Panc1 (cell line): Measurements from ENCODE around the gene SGSM1. TPM values are rescaled to one million over a fixed set of nuclear protein-coding genes. Genes with fewer than 3 reads are reported as not detected.

Experiments used
- ATAC-seq: fragments of 200-7000 bp; cut with Tn5 transposase; 2 replicates; pipeline ENCODE4 v1.9.1; 2020; ENCODE audit warnings: mild to moderate bottlenecking, moderate library complexity
- BruUV-seq: library from RNA; stranded (reverse); fragments of 400-500 nt; replicated peaks from 2 replicates; lab custom pipeline; 2021; lab: Mats Ljungman, UMichigan
- CTCF ChIA-PET: fragments of 300-600 bp; sonication (Branson Sonifier 250); formaldehyde crosslinking; loops from one replicate; lab custom pipeline; 2022; ENCODE audit warnings: antibody characterized with exemption; lab: Charles Lee
- POLR2A ChIA-PET: fragments of 300-600 bp; sonication (Branson Sonifier 250); formaldehyde crosslinking; loops from one replicate; lab custom pipeline; 2022; ENCODE audit warnings: antibody characterized with exemption; lab: Charles Lee
- DNase-seq: peaks from one replicate; pipeline ENCODE4 v3.0.0-alpha.2; 2010; ENCODE audit warnings: low read depth, low spot score
- H3K27ac ChIP-seq: 2 replicates; pipeline ENCODE4 v1.5.1; 2011; ENCODE audit warnings: mild to moderate bottlenecking, low read length, inconsistent platforms
- H3K27me3 ChIP-seq: fragments of 200-500 bp; sonication (Bioruptor generic); 2 replicates; pipeline ENCODE4 v1.6.0; 2014; ENCODE audit warnings: low read length, inconsistent platforms; ENCODE audit not compliant: control insufficient read depth, insufficient read depth
- H3K36me3 ChIP-seq: fragments of 200-500 bp; sonication (Bioruptor generic); 2 replicates; pipeline ENCODE4 v1.5.1; 2014; ENCODE audit warnings: inconsistent platforms, mild to moderate bottlenecking, low read length, moderate library complexity; ENCODE audit not compliant: control insufficient read depth, insufficient read depth
- H3K4me1 ChIP-seq: 2 replicates; pipeline ENCODE4 v1.5.1; 2011; ENCODE audit warnings: inconsistent platforms, mild to moderate bottlenecking, low read length, moderate library complexity; ENCODE audit not compliant: control insufficient read depth, insufficient read depth
- H3K4me3 ChIP-seq, 2 experiments: 2 replicates each; pipeline ENCODE4 v1.5.1; 2011 to 2012; ENCODE audit warnings: low read depth in 2 of 2, low read length in 2 of 2, mild to moderate bottlenecking in 2 of 2, inconsistent platforms in 1 of 2, moderate library complexity in 1 of 2
- H3K9me3 ChIP-seq: fragments of 200-500 bp; sonication (Bioruptor generic); 2 replicates; pipeline ENCODE4 v1.5.1; 2014; ENCODE audit warnings: low read depth, mild to moderate bottlenecking, inconsistent platforms, low read length, moderate library complexity; ENCODE audit not compliant: control insufficient read depth, insufficient read depth
- CTCF ChIP-seq: fragments of 450-650 bp; IDR thresholded peaks from 2 replicates; pipeline ENCODE4 v1.5.1; 2017; ENCODE audit warnings: mild to moderate bottlenecking
- POLR2AphosphoS5 ChIP-seq: IDR thresholded peaks from 2 replicates; pipeline ENCODE4 v1.6.1; 2012; ENCODE audit warnings: mild to moderate bottlenecking, low read depth, low read length, moderate library complexity
- SIN3A ChIP-seq: IDR thresholded peaks from 2 replicates; pipeline ENCODE4 v1.6.1; 2012; ENCODE audit warnings: low read depth, mild to moderate bottlenecking, low read length, moderate library complexity, borderline replicate concordance; ENCODE audit not compliant: insufficient read depth
- TCF7L2 ChIP-seq: IDR thresholded peaks from 2 replicates; pipeline ENCODE4 v1.6.1; 2011; ENCODE audit warnings: mild to moderate bottlenecking, low read depth, low read length, inconsistent platforms
- in situ Hi-C: cut with HindIII; loops from 2 replicates; pipeline ENCODE4 v1.10.0; 2016; ENCODE audit warnings: low sequenced_read_pairs, low pct_unique_long_range_greater_than_20kb
- intact Hi-C: fragments of 100-400 bp; cut with micrococcal nuclease; formaldehyde crosslinking; loops from one replicate; pipeline ENCODE4 v1.10.0; 2022; ENCODE audit not compliant: unreplicated experiment
- total RNA-seq: library from RNA; stranded (reverse); gene quantifications from one replicate; pipeline ENCODE4 v1.2.1, GENCODE V29; 2021; ENCODE audit not compliant: unreplicated experiment
- TF ChIP-seq, protein P1 (sequence below), 2 experiments: IDR thresholded peaks; 2 replicates each; pipeline ENCODE4 v1.6.1; 2011 to 2012; ENCODE audit warnings: low read depth in 2 of 2, control low read depth in 1 of 2, low read length in 1 of 2, mild to moderate bottlenecking in 1 of 2, moderate library complexity in 1 of 2; ENCODE audit not compliant: insufficient read depth in 1 of 2

SGSM1 gene
- total RNA-seq, 1 experiment from 2014 or later = 1.6 TPM

DNA sequence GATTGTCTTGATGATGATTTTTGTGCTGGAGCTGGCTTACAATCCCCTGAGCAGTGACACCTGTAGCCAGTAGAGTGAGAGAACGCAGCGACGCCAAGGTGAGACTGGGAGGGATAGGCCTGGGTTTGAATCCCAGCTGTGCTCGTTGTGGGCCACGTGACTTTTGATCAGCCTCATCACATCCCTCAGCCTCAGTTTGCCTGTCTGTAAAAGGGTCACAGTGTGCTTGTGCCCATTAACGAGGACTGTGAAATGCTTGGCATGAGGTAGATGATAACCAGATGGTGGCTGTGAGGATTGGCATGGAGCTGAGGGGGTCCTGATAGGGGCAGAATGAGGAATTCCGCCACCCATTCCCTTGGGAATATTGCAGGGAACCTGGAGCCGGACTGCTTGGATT, 156.1 kb downstream of the SGSM1 start:
- DNase-seq (no peak), ATAC-seq (no peak)
- CTCF ChIA-PET = no interaction called here
- Histone ChIP-seq H3K4me1 (peaks cover 25% of the 10 kb centered on the region), H3K9me3 (no peaks in the 10 kb centered on the region), H3K27ac (peak overlapping the region; percentile 48), H3K4me3 (no peak overlapping the region), H3K27me3 (no peaks in the 10 kb centered on the region), H3K36me3 (no peaks in the 10 kb centered on the region)
- POLR2A ChIA-PET = no interaction called here
- TF ChIP-seq POLR2AphosphoS5 = no peak
- TF ChIP-seq, protein P1, sequence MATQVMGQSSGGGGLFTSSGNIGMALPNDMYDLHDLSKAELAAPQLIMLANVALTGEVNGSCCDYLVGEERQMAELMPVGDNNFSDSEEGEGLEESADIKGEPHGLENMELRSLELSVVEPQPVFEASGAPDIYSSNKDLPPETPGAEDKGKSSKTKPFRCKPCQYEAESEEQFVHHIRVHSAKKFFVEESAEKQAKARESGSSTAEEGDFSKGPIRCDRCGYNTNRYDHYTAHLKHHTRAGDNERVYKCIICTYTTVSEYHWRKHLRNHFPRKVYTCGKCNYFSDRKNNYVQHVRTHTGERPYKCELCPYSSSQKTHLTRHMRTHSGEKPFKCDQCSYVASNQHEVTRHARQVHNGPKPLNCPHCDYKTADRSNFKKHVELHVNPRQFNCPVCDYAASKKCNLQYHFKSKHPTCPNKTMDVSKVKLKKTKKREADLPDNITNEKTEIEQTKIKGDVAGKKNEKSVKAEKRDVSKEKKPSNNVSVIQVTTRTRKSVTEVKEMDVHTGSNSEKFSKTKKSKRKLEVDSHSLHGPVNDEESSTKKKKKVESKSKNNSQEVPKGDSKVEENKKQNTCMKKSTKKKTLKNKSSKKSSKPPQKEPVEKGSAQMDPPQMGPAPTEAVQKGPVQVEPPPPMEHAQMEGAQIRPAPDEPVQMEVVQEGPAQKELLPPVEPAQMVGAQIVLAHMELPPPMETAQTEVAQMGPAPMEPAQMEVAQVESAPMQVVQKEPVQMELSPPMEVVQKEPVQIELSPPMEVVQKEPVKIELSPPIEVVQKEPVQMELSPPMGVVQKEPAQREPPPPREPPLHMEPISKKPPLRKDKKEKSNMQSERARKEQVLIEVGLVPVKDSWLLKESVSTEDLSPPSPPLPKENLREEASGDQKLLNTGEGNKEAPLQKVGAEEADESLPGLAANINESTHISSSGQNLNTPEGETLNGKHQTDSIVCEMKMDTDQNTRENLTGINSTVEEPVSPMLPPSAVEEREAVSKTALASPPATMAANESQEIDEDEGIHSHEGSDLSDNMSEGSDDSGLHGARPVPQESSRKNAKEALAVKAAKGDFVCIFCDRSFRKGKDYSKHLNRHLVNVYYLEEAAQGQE (IDR thresholded peaks at IDR 0.05; ENCODE audit: insufficient read depth in 1 of 2, low read depth in 2 of 2, low read length in 1 of 2) = no peak
- no peak for TF ChIP-seq SIN3A
- TF ChIP-seq CTCF = no peak
- TF ChIP-seq TCF7L2 = no peak
- in situ Hi-C loops = no loop called here
- BruUV-seq = no TSS peak
- intact Hi-C loops = no loop called here

DNA sequence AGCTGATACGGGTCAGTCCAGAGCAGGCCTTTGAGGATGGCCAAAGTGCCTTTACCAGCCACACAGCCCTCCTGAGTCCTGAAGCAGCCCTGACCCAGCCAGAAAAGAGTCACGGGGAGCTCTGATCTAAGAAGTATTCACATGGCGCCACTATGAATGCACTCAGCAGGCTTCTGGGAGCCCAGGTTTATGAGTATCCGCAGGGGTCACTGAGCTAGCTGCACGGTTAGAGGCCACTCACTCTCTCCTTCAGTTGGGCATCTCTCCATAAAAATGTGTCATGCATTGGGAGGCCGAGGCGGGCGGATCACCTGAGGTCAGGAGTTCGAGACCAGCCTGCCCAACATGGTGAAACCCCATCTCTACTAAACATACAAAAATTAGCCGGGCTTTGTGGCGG, 156.8 kb downstream of the SGSM1 start:
- ATAC-seq (no peak), DNase-seq (no peak)
- TF ChIP-seq POLR2AphosphoS5 = no peak
- no peak for TF ChIP-seq CTCF
- TF ChIP-seq SIN3A = no peak
- TF ChIP-seq, protein P1 (IDR thresholded peaks at IDR 0.05; ENCODE audit: insufficient read depth in 1 of 2, low read depth in 2 of 2, low read length in 1 of 2) = no peak
- no peak for TF ChIP-seq TCF7L2
- intact Hi-C loops (no loop called here), in situ Hi-C loops (no loop called here)
- no TSS peak for BruUV-seq
- H3K4me1 ChIP-seq = peaks cover 32% of the 10 kb centered on the region
- H3K27ac ChIP-seq = peak overlapping the region; percentile 48; the same call in 1 of the 2 replicates
- H3K27me3 ChIP-seq = no peaks in the 10 kb centered on the region
- H3K4me3 ChIP-seq = no peak overlapping the region
- ChIA-PET CTCF (no interaction called here), POLR2A (interaction anchor here (0.6 kb wide), 1 partner anchor 99 kb away, joined by 3 read pairs; no protein-coding TSS in a partner anchor)
- no peaks in the 10 kb centered on the region for H3K36me3 ChIP-seq
- H3K9me3 ChIP-seq = no peaks in the 10 kb centered on the region
